HG03064 (cell line): ENCODE results near the gene ABLIM2.

ENCODE experiments used
- ATAC-seq: cut with Tn5 transposase; IDR thresholded peaks from one replicate; pipeline ENCODE4 v1.9.1; 2021; ENCODE audit warnings: low read depth; ENCODE audit not compliant: unreplicated experiment

Gene ABLIM2

DNA sequence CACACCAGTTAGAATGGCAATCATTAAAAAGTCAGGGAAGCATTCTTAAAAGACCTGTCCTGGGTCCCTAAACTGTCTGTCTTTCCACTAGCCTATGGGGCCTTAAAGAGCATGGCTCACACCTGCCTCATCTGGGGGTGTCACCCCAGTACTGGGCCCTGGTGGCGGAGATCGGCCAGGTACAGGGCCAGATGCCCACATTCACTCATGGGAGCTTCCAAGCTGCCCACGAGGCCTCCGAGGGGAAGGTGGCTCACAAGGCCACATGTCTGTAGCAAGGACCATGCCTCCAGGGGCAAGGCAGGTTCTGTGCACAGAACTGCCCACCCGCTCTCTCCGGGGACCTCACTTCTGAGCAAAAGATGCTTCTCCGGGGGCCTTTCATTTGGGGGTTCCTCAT is 163.5 kb downstream of the ABLIM2 start:
- no peak for ATAC-seq

DNA sequence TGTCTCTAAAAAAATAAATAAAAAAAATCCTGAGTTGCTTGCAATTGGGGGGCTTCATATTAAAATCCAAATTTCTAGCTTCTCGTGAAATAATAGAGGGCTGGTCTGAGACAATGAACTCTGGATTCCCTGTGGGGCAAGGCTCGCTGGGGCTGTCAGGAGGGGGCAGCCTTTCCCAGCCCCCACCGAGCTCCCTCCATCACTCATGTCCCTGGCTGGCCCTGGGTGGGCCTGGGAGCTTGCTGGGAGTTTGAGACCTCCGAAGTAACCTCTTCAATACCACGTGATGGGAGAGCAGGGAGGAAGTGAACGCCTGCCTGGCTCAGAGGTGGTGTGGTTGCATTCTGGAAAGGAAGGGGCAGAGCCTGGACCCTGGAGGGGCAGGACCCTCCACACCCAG is 164.9 kb downstream of the ABLIM2 start:
- ATAC-seq = no peak

DNA sequence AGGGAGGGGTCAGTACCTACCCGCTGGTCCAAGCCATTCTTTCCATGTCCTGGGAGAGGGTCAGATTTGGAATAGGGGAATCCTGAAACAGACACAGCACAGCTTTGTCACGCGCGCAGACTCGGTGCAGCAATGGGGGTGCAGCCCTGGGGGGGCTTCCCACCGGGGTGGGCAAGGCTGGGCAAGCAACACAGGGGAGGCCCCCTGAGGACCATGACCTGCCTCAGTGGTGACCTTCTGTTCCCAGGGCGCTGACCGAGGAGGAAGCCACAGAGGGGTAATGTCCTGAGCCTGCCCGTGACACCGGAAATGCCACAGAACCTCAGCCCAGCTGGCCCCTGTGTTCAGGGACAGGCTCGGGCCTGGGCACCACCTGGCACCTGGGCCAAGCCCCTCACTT is 165.8 kb downstream of the ABLIM2 start:
- ATAC-seq = no peak

DNA sequence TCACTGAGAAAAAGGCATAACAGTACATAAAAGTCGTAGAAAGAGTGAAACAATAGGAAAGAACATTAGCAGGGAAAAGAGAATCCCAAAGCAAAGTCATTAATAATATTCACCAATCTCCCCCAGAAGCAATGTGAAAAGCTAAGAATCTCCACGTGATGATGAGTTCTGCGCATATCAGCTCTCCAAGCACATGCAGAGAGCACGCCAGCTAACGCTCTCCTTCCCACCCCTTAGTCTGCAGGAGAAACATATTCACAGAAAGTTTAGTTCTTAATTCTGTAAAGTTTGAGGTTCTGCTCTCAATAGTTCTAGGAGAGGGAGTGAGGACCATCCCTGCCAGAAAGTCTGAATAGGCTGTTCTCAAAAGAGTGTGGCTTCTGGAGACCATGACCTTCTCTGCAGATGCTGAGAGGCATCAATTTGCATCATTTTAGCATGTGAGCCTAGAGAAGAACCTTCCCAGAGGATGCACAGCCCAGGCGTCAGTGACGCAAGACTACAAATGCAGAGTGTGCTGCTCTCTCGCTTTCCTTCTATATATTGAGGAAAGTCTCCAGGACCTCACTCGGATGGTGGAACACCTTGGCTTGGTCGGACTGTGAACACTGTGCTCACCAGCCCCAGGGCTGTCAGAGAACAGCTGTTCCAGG is 167.7 kb downstream of the ABLIM2 start:
- ATAC-seq = no peak

DNA sequence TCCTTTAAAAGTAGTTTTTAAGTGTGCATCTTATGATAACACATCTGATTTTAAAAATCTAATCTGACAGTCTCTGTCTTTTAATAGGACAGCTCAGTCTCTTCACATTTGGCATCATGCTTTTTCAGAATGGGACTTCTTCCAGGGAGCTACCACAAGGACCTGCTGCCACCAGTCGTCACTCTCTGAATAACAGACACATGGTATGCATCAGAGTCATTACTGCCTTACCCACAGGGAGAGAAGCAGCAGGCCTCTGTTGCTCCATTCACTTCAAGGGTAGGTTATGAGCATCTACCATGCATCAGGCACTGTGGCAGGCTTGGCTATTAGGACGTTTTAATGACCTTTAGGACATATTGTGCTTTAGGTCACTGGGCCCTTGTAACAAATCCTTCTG is 169.0 kb downstream of the ABLIM2 start:
- no peak for ATAC-seq

DNA sequence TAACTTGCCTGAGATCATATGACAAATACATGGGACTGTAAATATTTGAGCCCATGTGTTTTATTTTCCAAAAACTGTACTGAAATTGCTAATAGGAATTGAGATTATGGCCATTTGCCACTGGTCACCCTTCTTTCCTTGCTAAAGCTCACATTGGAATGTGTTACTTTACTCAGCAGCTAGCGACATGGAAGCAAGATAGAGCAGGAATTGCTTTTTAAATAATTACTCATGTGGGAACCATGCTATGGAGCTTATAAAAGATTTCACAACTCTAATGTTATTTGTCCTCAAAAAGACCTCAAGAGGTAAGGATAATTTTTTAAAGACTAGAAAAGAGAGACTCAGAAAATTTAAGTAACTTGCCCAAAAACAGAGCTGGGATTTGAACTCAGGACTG is 170.2 kb downstream of the ABLIM2 start:
- ATAC-seq = no peak

DNA sequence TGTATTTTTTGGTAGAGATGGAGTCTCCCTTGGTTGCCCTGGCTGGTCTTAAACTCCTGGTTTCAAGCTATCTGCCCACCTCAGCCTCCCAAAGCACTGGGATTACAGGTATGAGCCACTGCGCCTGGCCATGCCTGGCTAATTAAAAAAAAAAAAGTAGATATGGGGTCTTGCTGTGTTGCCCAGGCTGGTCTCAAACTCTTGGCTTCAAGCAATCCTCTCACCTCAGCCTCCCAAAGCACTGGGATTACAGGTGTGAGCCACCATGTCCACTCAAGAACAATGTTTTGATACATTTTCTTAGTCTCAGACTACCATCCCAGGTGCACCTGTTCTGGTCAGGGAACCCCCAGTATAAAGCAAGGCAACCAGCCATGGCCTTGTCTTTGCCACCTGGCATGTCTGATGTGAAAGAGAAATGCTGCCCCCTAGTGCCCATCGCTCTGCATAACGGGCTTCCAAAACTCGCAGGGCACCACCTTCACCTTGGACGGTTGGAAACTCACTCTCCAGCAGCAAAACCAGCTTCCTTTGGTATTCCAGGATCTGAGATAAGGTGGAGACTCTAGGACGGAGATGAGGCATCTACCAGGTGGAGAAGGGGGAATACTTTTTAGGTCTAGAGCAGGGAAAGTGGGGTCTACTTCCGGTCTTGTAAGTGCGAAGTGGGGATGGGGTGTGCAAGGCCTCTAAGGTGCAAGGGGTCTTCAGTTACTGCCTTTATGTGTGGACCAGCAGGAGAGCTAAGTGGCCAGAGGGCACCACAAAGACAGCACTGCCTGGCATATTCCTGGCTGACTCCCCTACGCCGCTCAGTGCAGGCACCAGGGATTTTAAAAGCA is 171.2 kb downstream of the ABLIM2 start:
- ATAC-seq = no peak

DNA sequence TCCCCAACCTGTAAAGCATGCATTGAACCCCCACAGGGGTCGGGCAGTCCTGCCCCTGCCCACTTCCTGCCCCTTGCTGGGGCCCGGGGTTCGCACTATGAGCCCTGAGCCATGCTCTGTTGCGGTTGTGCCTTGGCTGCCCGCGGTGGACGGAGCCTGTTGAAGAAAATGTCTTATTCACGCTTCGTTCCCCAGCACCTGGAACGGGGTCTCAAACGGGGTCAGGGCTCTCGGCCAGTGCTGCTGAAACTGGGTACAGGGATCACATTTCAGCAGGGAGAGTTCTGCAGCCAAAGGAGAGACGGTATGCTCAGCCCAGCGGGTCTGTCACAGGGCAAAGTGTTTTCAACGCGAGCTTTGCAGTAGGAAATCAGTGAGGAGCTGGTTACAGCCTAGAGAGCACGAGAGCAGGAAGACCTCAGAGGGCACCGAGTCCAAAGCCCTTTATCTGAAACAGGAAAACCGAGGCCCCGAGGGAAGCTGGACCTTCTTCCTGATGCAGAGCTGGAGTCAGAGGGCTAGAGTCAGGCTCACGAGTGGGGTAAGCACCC is 172.6 kb downstream of the ABLIM2 start:
- no peak for ATAC-seq

DNA sequence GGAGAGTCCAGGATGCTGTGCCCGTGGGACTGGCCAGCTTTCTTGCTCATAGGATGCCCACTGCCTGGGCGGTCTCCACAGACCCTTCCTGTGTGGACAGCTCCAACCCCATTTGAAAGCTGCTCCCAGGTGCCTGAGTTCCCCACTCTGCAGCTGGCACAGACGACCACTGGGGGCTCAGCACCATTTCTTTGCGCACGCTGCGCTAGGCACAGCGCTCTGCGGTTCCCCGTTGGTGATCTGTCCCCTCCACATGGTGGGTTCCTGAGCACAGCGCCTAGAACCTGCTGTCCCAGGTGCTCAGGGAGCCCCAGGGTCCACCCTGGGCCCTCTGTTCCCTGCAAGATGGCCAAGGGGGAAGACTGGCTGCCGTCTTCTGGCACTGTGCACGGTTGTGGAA is 173.5 kb downstream of the ABLIM2 start:
- ATAC-seq = no peak

DNA sequence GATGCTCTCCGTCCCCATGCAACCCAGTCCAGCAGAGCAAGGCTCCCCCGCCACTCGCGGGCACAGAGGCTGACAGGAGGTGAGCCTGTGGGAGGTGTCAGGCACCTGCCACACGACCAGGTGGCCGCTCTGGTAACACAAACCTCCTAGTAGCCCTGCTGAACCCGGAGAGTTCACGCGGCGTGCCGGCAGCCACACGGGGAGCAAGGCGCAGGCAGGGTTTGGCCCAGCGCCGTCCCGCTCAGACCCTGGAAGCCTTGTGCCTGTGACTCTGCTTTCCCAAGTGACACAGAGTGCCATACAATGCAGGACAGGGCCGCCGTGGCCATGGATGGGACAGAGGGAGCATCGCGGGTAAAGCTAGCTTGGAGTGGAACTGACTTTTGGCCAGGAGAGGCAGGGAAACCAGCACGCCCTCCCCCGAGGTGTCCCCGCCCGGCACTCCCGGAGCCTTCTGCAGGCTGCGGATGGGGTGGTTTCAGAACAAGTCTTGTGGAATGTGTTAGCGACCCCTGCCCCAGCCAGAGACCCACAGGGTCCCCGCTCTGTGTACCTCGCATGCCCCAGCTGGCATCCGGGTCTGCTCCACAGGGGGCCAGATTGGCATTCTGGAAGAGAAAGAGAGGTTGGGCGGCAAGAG is 174.2 kb downstream of the ABLIM2 start:
- no peak for ATAC-seq

DNA sequence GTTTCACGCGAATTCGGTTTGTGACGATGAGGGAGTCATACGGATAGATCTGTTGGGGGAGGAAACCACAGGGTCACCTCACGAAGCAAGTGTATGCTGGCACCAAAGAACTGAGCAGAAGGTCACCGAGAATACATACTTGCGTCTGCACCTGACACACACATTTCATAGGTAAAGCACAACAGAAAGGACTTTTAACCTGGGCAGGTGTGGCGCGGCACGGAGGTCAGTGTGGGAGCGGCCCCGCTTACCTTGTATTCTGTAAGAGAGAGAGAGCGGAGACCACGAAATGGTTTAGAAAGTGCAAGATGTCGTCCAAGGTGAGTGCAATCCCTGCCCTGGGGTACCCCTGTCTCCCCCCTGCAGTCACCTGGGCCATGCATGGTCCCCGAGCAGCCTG is 175.3 kb downstream of the ABLIM2 start:
- ATAC-seq = no peak

DNA sequence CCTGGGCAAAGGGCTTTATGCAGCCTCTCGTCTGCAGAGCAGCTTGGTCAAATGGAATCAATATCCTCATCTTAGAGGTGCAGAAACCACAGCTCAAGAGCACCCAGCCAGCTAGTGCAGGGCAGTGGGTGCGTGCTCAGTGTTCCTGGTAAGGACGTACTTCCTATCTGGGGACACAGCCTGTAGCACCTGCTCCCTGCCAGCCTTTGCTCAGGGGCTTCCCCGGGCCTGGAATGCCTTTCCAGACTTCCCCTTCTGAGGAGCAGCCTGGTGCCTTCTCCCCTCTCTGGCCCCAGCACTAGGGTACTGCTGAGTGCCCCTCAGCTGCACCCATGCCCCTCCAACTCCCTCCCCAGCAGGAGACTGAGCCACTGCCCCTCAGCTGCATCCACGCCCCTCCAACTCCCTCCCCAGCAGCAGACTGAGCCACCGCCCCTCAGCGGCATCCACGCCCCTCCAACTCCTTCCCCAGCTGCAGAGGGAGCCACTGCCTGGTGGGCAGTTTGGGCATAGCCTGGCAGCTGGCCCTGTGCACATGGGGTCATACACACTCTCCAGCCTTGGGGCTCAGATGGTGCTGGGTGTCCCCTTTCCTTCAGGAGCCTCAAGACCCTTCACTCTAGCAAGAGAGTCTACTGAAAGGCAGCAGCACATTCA is 176.7 kb downstream of the ABLIM2 start:
- ATAC-seq = no peak

DNA sequence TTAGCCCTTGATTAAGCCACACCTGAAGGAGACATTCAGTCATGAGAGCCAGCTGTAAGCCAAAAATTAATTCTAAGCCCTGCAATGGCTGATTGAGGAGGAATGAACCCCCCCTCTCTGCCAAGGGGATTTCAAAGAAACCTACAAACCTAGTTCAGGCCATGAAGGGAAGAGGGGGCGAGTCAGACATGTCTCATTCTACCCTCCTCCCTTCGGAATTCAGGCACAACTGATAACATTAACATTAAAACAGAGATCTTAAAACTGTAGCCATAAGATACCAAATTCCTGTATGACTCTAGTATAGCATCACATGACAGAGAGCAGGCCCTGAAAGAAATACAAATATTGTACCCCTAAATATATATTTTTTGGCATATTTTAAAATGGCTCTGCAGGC is 178.6 kb downstream of the ABLIM2 start:
- ATAC-seq = no peak

DNA sequence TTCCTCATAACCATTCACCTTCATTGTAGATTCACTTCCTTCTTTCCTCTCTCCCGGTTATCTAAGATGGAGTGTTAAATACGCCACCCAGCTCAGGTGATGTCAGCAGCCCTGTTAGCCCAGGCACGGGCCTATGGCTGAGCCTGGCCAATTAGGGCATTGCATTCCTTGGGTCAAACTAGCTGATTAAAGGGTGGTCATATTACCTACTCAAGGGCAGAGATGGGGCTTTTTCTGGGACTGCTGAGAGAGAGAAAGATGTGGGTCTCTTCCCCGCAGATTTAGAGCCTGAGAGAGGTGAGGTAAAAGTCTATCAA is 179.0 kb downstream of the ABLIM2 start:
- no peak for ATAC-seq

DNA sequence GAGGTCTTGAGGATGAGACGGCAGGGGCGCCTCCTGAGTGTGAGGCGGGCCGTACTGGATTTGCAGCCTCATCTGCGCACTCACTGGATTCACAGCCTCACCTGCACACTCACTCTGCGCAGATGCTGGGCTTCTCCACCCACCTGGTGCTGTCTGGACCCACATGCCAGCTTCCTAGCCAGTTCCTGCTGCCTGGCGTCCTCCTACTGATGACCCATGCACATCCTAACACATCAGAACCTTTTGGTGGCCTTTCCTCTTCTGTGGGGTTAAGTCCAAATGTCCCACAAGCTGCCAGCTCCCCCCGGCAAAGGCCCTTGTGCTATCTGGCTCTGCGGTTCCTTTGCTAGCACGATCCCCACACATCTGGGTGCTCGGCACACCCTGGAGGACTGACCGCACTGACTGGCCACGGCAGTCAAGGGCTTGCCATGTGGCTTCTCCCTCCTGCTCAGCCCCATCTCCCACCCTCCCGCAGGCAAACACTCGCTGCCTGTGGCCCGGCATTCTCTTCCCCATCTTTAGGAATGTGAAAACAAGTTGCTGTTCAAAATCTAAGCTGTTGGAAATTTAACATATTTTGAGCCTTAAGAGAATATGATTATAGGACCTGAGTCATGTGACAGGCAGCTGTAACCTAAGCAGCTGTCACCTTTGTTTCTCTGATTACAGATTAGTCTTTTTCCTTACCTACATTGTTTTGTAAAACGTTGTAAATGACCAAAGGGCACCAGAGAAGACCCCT is 179.5 kb downstream of the ABLIM2 start:
- ATAC-seq = no peak

DNA sequence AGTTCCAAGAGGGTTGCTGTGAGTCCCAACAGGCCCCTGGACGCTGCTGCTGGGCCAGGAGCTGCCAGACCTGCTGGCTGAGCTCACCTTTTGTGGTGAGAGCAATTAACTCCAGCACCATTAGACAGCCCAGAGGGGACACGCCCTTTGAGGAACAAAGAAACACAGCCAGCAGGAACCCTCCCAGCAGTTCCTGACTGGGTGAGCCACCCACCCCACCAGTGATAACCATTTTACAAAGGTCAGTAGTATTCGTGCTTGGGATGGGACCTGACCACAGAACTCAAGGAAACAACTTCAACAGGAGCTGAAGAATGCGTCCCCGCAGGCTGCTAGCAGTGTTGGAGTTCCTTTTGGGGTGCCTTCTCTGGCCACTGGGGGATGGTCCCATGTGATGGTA is 180.1 kb downstream of the ABLIM2 start:
- ATAC-seq = no peak

DNA sequence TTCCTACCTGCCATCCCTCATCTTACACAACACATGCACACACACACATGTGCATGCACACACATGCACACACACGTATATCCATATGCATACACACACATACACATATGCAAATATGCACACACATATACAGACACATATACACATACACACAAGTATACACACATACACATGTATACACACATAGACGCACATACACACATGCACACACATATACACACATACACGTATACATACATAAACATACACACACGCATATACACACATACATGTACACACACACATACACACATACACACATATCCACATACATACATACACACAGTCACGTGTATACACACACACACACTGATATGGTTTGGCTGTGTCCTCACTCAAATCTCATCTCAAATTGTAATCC is 182.0 kb downstream of the ABLIM2 start:
- ATAC-seq = no peak

DNA sequence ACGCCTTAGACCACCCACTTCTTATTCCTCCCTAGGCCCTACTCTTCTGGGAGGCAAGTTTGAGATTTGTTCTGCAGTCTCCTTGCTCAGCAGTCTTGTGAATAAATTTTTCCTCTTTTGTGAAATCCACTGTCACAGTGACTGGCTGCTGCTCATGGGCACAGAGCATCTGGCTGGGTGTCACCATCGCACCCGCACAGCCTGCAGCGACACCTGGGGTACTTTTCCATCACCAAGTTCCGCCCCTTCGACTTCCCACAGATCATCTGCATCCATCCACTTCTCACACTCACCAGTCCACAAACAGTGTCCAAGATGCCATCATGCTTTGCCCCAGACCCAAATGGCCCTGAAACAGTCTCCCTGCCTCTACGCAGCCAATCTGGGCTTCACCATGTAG is 182.6 kb downstream of the ABLIM2 start:
- no peak for ATAC-seq

DNA sequence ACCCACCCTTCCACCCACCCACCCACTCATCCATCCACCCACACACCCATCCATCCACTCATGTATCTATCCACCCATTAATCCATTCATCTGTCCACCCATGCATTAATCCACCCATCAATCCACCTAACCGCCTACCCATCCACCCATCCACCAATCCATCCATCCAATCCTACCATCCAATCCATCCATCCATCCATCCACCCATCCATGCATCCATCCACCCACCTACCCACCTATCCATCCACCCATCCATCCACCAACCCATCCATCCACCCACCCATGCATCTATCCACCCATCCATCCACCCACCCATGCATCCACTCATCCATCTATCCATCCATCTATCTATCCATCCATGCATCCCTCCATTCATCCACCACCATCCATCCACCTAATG is 184.2 kb downstream of the ABLIM2 start:
- ATAC-seq = no peak

DNA sequence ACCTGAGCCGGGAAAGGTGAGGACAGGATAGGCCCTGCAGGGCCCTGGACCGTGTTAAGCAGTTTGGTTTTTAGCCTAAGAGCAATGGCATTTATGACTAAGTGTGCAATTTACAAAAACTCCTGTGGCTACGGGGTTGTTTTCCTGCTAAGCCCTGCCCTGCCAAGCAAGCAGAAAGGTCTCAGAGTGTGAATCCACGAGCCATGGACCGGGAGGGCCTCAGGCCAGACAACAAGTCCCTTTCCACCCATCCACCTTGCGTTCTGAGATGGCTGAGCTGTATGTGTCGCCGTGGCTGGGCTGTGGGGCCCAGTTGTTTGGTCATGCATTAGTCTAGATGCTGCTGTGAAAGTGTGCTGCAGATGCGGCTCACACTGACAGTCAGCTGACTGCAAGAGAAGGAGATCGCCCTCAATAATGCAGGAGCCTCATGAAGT is 185.1 kb downstream of the ABLIM2 start:
- no peak for ATAC-seq
